ENCODE measurements around the gene COLEC12.
"Not testable (repeated sequence)": the region's sequence is repeated elsewhere in the genome, so short reads cannot be mapped to it uniquely, and the experiment has no call there.

Gene COLEC12

GRCh38 chr18:406677-407076 lies 93.8 kb downstream of the COLEC12 start:
- DNase-seq: no peak

GRCh38 chr18:405006-405405 lies 95.5 kb downstream of the COLEC12 start:
- DNase-seq: not testable (repeated sequence)

GRCh38 chr18:404061-404636 lies 96.4 kb downstream of the COLEC12 start:
- no peak for DNase-seq

- no peak for DNase-seq
These were observed 98.4 kb downstream of the COLEC12 start for GRCh38 chr18:402129-402528.

- no peak for DNase-seq
These were observed 100.0 kb downstream of the COLEC12 start for GRCh38 chr18:400456-400855.

GRCh38 chr18:399631-400135 lies 100.8 kb downstream of the COLEC12 start:
- DNase-seq: no peak

- no peak for DNase-seq
These were observed 101.4 kb downstream of the COLEC12 start for GRCh38 chr18:398935-399630.

- DNase-seq: no peak
These were observed 103.9 kb downstream of the COLEC12 start for GRCh38 chr18:396556-396955.

- DNase-seq: no peak
These were observed 104.3 kb downstream of the COLEC12 start for GRCh38 chr18:396251-396555.

- DNase-seq: no peak
These were observed 104.8 kb downstream of the COLEC12 start for GRCh38 chr18:395456-396250.

- no peak for DNase-seq
These were observed 105.5 kb downstream of the COLEC12 start for GRCh38 chr18:394987-395362.

GRCh38 chr18:394262-394986 lies 106.1 kb downstream of the COLEC12 start:
- no peak for DNase-seq

- no peak for DNase-seq
These were observed 106.9 kb downstream of the COLEC12 start for GRCh38 chr18:393574-393957.

- no peak for DNase-seq
These were observed 107.5 kb downstream of the COLEC12 start for GRCh38 chr18:392928-393573.

- DNase-seq: no peak
These were observed 109.6 kb downstream of the COLEC12 start for GRCh38 chr18:390741-391478.

- DNase-seq: no peak
These were observed 110.7 kb downstream of the COLEC12 start for GRCh38 chr18:389658-390357.

- no peak for DNase-seq
These were observed 112.3 kb downstream of the COLEC12 start for GRCh38 chr18:388200-388599.

GRCh38 chr18:386994-387393 lies 113.5 kb downstream of the COLEC12 start:
- DNase-seq: no peak

- no peak for DNase-seq
These were observed 115.6 kb downstream of the COLEC12 start for GRCh38 chr18:384897-385296.

- DNase-seq: no peak
These were observed 117.4 kb downstream of the COLEC12 start for GRCh38 chr18:383135-383534.

- no peak for DNase-seq
These were observed 118.0 kb downstream of the COLEC12 start for GRCh38 chr18:382423-382984.
